Thyroid gland (tissue), 4 donors: ENCODE results near the gene MEAK7.

ENCODE experiments used
- POLR2A ChIP-seq, 2 donors: fragments of 450-650 bp; IDR thresholded peaks; one replicate each; pipeline ENCODE4 v1.6.1; 2017; ENCODE audit warnings: antibody characterized with exemption in 2 of 2, mild to moderate bottlenecking in 2 of 2, moderate library complexity in 1 of 2
- TF ChIP-seq, protein P1 (sequence below), 6 experiments: fragments of 200-600 bp in 3 of 6; fragments of 450-650 bp in 3 of 6; sonication (generic) in 3 of 6; IDR thresholded peaks; one replicate each; pipeline ENCODE4 v1.5.1; 2016 to 2019; ENCODE audit warnings: antibody characterized with exemption in 6 of 6, mild to moderate bottlenecking in 2 of 6, inconsistent platforms in 1 of 6, moderate library complexity in 1 of 6

DNA sequence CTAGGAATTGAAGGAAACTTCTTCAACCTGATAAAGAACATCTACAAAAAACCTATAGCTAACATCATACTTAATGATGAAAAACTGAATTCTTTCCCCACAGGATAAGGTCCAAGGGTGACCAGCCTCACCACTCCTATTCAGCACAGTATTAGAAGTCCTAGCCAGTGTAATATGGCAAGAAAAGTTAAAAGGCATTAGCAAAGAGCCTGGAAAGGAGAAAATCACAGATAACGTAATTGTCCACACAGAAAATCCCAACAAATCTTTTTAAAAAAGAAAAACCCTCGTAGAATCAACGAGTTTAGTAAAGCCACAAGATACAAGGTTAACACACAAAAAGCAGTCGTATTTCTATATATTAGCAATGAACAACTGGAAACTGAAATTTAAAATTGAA lies 37.8 kb downstream of the MEAK7 start:
- no peak for TF ChIP-seq POLR2A (IDR thresholded peaks at IDR 0.05)
- TF ChIP-seq, protein P1, sequence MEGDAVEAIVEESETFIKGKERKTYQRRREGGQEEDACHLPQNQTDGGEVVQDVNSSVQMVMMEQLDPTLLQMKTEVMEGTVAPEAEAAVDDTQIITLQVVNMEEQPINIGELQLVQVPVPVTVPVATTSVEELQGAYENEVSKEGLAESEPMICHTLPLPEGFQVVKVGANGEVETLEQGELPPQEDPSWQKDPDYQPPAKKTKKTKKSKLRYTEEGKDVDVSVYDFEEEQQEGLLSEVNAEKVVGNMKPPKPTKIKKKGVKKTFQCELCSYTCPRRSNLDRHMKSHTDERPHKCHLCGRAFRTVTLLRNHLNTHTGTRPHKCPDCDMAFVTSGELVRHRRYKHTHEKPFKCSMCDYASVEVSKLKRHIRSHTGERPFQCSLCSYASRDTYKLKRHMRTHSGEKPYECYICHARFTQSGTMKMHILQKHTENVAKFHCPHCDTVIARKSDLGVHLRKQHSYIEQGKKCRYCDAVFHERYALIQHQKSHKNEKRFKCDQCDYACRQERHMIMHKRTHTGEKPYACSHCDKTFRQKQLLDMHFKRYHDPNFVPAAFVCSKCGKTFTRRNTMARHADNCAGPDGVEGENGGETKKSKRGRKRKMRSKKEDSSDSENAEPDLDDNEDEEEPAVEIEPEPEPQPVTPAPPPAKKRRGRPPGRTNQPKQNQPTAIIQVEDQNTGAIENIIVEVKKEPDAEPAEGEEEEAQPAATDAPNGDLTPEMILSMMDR (IDR thresholded peaks at IDR 0.05) = no peak
